Mucosa of descending colon (tissue), 3 donors: ENCODE measurements around the gene ALKBH6. TPM values are rescaled to one million over a fixed set of nuclear protein-coding genes. Genes with fewer than 3 reads are reported as not detected.

ENCODE experiments used
- ATAC-seq: fragments of 200-7000 bp; cut with Tn5 transposase; one replicate; pipeline ENCODE4 v1.9.1; 2020; ENCODE audit warnings: mild to moderate bottlenecking, moderate library complexity
- DNase-seq, 3 donors: peaks; one replicate each; pipeline ENCODE4 v3.0.0-alpha.2; 2020
- H3K36me3 ChIP-seq: fragments of 200-600 bp; one replicate; pipeline ENCODE4 v1.8.0; 2021; ENCODE audit warnings: low read depth, mild to moderate bottlenecking
- H3K4me1 ChIP-seq: fragments of 200-600 bp; one replicate; pipeline ENCODE4 v1.8.0; 2021; ENCODE audit warnings: low read depth, mild to moderate bottlenecking
- H3K4me3 ChIP-seq: fragments of 200-600 bp; one replicate; pipeline ENCODE4 v1.8.0; 2021; ENCODE audit warnings: mild to moderate bottlenecking
- H3K9me3 ChIP-seq: fragments of 200-600 bp; one replicate; pipeline ENCODE4 v1.8.0; 2021; ENCODE audit warnings: mild to moderate bottlenecking
- intact Hi-C, 2 donors: fragments of 100-400 bp; cut with DNase I in 1 of 2; cut with micrococcal nuclease in 1 of 2; formaldehyde crosslinking; loops; one replicate each; pipeline versions ENCODE4 v1.11.0 to v1.11.1; 2022; cut with DNase I, micrococcal nuclease
- total RNA-seq, 3 donors: library from RNA; stranded (reverse); fragmentation: NEBNext Ultra II Directional in 2 of 3; extraction: Animal tissue kit (Norgen Biotek cat#: 25700) in 2 of 3; gene quantifications; one replicate each; pipeline versions ENCODE4 v1.2.1 to v1.2.4, GENCODE V29; 2021 to 2023
- TF ChIP-seq, protein P1 (sequence below): fragments of 200-600 bp; IDR thresholded peaks from one replicate; pipeline ENCODE4 v1.8.0; 2022; ENCODE audit warnings: antibody characterized with exemption, mild to moderate bottlenecking
- donor health status: DM: no; HTN: no; CAD: no; lungs with moderate emphysema.
- donor health status: DM: no; HTN: no; CAD: no.
- donor health status: DM: no; HTN: yes; CAD: no.

ALKBH6 gene
- total RNA-seq, 3 donors from 2014 or later = 20.2 to 24.1 (median 22.0) TPM

DNA sequence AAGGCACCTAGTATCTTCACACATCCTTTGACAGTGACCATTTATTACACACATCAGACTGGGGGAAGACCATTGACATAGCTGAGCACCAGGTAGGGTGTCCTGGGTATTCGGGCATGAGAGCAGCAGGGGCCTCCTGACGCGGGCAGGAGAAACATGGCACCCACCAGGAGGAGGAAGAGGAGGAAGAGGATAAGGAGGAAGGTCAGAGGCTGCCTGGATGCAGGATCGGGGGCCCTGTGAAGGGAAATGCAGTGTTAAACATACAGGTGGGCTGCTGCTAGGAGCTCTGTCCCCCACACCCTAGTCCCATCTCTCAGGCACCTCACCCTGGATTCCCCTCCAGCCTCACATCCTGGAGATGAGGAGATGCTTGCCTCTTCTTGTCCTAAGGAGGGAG lies 10.7 kb downstream of the ALKBH6 start:
- Histone ChIP-seq H3K9me3 (no peaks in the 10 kb centered on the region), H3K4me1 (peaks cover 6% of the 10 kb centered on the region), H3K4me3 (no peak overlapping the region), H3K36me3 (no peaks in the 10 kb centered on the region)
- ATAC-seq (no peak), DNase-seq (no peak)
- intact Hi-C loops = no loop called here
- TF ChIP-seq, protein P1, sequence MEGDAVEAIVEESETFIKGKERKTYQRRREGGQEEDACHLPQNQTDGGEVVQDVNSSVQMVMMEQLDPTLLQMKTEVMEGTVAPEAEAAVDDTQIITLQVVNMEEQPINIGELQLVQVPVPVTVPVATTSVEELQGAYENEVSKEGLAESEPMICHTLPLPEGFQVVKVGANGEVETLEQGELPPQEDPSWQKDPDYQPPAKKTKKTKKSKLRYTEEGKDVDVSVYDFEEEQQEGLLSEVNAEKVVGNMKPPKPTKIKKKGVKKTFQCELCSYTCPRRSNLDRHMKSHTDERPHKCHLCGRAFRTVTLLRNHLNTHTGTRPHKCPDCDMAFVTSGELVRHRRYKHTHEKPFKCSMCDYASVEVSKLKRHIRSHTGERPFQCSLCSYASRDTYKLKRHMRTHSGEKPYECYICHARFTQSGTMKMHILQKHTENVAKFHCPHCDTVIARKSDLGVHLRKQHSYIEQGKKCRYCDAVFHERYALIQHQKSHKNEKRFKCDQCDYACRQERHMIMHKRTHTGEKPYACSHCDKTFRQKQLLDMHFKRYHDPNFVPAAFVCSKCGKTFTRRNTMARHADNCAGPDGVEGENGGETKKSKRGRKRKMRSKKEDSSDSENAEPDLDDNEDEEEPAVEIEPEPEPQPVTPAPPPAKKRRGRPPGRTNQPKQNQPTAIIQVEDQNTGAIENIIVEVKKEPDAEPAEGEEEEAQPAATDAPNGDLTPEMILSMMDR = no peak

DNA sequence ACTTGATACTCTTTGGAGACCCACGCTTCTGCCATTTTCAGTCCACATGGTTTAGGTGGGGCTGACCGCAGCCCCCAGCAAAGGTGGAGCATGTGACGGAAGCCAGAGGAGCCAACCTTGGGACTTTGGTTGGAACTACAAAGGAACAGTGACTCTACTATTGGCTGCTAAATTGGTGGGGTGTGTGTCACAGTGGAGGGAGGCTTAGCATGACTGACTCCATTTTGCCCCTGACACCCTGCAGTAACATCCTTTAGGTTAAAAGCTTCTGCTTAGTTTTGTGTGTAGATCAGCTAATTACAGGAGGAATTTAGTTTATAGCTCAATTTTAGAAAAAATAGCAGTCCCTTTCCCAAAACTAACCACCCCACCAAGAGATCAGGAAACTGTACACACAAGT lies 12.4 kb downstream of the ALKBH6 start:
- H3K4me3 ChIP-seq = no peak overlapping the region
- DNase-seq = no peak
- TF ChIP-seq, protein P1 = no peak
- H3K9me3 ChIP-seq = no peaks in the 10 kb centered on the region
- H3K36me3 ChIP-seq = no peaks in the 10 kb centered on the region
- ATAC-seq = no peak
- intact Hi-C loops = no loop called here
- peaks cover 11% of the 10 kb centered on the region for H3K4me1 ChIP-seq

DNA sequence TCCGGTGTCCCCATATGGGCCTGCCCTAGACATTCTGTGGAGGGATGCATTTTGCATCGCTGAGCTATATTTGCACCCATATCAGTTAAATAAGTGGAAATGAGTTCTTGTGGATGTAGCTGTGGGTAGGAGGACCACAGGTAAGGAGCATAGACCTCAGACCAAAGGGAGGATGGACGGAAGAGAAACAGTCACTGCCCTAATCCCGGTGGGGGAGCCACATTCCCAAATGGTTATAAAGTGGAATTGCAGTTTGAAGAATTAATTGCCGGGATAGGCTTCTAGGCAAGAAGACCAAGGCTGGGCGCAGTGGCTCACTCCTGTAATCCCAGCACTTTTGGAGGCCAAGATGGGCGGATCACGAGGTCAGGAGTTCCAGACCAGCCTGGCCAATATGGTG lies 17.2 kb downstream of the ALKBH6 start:
- no peak overlapping the region for H3K4me3 ChIP-seq
- TF ChIP-seq, protein P1 = no peak
- H3K36me3 ChIP-seq = no peaks in the 10 kb centered on the region
- no peaks in the 10 kb centered on the region for H3K9me3 ChIP-seq
- intact Hi-C loops = no loop called here
- H3K4me1 ChIP-seq = peaks cover 20% of the 10 kb centered on the region
- DNase-seq (no peak), ATAC-seq (no peak)

DNA sequence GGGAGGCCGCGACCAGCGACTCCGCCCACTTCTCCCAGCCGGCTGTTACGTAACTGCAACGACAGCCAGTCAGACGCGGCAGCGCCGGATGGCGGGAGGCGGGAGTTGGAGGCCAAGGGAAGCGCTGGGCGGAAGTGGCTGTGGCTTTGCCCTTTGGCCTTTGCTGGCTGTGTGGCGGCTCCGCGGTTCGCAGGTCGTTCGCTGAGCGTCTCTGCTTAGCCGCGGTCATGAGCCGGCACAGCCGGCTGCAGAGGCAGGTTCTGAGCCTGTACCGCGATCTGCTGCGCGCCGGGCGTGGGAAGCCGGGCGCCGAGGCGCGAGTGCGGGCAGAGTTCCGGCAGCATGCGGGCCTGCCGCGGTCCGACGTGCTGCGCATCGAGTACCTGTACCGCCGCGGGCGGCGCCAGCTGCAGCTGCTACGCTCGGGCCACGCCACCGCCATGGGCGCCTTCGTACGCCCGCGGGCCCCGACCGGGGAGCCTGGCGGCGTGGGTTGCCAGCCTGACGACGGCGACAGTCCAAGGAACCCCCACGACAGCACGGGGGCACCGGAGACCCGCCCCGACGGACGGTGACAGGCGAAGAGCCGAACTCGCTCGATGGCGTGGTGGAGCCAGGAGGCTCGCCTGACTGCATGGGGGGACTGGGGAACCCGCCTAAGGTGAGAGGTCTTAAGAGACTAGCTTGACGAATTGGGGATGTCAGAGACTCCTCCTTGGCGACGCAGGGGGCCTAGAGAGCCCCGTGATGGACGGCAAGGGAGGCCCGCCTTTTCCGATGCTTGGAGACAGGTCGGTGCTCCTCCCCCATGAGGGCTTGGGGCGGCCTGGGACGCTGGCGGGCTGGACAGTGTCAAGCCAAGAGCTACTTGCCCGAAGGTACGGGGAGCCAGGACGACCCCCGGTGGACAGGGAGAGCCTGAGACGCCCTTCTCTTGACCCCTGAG lies 18.7 kb downstream of the ALKBH6 start, which contains the start of gene SDHAF1:
TSS of gene SDHAF1 (plus strand) at position 141 of the 946 bp plus-strand sequence. CDS start at position 228, 87 bp downstream.
- TF ChIP-seq, protein P1 = no peak
- peaks cover 20% of the 10 kb centered on the region for H3K4me1 ChIP-seq
- peak; percentile 97 to 99 (median 98) for DNase-seq
- intact Hi-C loops = no loop called here
- peak; percentile 98 for ATAC-seq
- peak within 1 kb of the TSS; percentile 90 for H3K4me3 ChIP-seq
- no peaks in the 10 kb centered on the region for H3K9me3 ChIP-seq
- no peaks in the 10 kb centered on the region for H3K36me3 ChIP-seq

DNA sequence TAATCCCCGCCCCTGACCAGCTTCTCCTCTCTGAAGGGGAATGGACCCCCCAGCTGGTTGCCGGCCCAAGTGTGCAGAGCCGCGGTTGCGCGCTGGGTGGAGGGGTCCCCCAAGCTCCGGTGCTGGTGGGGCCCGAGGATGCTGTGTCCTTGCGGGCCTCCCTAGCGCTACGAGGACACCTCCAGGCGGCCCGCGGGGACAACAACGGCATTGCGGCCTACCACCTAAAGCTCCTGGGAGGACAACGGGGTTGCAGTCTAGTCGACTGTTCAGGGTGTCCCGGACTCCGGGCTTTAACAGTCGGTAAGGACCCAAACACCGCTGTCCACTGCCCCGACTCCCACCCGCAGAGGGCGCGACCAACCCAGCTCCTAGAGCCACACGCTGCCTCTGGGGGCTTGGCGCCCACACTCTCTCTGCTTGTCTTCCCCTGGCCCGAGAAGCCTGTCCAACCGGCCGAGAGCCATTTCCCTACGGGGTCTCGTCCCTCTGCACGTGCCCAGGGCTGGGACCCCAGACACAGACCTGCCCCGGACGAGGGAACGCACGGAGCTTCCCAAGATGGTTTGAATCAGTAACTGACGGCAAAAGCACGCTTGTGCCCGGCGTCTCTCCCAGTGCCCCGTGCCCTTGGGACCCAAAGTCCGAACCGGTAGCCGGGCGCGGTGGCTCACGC lies 20.0 kb downstream of the ALKBH6 start:
- H3K4me1 ChIP-seq = peaks cover 19% of the 10 kb centered on the region
- no peaks in the 10 kb centered on the region for H3K36me3 ChIP-seq
- ATAC-seq (no peak), DNase-seq (peak; percentile 29 to 64 (median 60))
- intact Hi-C loops = no loop called here
- H3K4me3 ChIP-seq = no peak overlapping the region
- H3K9me3 ChIP-seq = no peaks in the 10 kb centered on the region
- TF ChIP-seq, protein P1 = no peak
